Measurements from ENCODE around the gene MSTN. TPM values are rescaled to one million over a fixed set of nuclear protein-coding genes. Genes with fewer than 3 reads are reported as not detected.

MSTN gene
- total RNA-seq, result 1 to 10 TPM; 1.3 to 1.8 TPM
- long read RNA-seq, donor 1, result 0 reads
- long read RNA-seq, donor 2, result 0 reads

DNA sequence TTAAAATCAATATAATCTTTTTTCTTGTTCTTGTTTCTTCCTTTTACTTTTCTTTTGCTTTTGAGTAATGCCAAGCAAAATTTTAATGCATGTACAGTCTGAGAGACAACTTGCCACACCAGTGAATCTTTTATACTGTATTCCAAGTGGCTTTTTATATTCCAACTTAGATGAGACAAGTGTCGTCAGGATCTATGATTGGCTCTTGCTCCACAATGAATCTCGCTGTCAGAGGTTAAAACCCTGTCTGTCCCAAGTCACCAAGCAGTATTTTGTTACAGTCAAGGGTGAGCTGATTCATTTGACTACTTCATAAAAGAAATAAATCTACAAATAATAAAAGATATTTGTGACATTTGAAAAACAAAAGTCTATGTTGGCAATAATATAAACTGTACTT lies at the start of gene MSTN:
Gene MSTN (minus strand): TSS at position 129 of the 400 bp plus-strand sequence. CDS start 133 bp downstream, outside the sequence.
- no peak for DNase-seq (ENCODE audit: low spot score)
- intact Hi-C loops (cut with DNase I), result no loop called here

GRCh38 chr2:190111166-190111565 lies 48.6 kb upstream of the MSTN start:
- DNase-seq (ENCODE audit: low spot score), result no peak
- intact Hi-C loops (cut with DNase I), result no loop called here

DNA sequence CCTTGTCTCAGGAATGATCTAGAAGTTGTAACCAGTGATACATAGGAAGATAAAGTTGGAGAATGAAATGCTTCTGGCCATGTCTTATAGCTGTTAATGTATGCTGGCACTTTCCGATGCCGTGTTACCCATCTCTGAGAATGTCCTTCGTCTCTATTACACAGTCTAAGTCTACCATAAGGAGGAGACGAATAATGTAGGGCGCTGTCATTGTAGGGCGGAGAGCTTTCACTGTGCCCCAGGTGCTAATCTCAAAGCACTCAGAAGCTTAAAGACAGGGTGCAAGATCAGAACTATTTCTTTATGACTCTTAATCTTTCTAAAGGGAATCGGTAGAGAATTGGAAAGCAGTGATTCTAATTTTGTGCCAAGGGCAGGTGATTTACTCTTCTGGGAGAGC lies 48.2 kb upstream of the MSTN start:
- no peak for DNase-seq (ENCODE audit: low spot score)
- intact Hi-C loops (cut with DNase I), result no loop called here

GRCh38 chr2:190110131-190110530 lies 47.6 kb upstream of the MSTN start:
- DNase-seq (ENCODE audit: low spot score), result no peak
- intact Hi-C loops (cut with DNase I), result no loop called here

DNA sequence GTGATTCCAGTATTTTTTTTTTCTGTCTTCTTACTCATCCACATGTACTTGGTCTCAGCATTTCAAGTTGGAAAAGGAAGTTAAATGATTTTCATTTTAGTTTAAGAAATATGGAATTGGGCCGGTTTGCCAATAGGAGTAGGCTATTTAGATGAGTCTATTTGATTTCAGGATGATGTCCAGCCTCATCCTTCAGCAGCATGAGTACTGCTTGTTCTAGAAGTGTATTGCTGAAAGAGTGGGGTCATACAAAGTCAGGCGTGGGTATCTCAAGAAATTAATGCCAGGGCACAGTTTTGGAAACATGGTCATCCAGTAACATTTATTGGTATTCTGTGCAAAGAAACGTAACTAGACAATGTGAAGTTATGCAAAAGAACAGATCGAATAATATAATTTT lies 44.9 kb upstream of the MSTN start:
- intact Hi-C loops (cut with DNase I), result no loop called here
- DNase-seq (ENCODE audit: low spot score), result no peak

GRCh38 chr2:190106783-190107182 lies 44.3 kb upstream of the MSTN start:
- intact Hi-C loops (cut with DNase I), result no loop called here
- DNase-seq (ENCODE audit: low spot score), result no peak

DNA sequence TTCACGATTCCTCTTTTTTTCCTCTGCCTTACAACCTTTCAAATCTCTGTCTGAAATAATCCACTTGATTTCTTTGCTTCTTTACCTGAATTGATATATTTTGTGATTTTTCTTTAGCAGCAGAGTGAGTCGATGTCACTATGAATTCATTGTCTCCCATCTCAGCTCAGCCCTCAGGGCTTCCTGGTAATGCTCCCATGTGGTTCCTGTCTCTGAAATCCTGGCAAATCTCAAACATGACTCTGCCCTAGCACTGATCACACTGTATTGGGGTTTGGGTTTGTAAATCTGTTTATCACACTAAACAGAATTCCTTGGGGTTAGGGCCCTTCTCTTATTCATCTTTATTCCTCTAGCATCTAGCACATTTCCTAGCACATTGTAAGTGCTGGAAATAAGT lies 43.0 kb upstream of the MSTN start:
- intact Hi-C loops (cut with DNase I), result no loop called here

GRCh38 chr2:190103144-190103543 lies 40.6 kb upstream of the MSTN start:
- no peak for DNase-seq (ENCODE audit: low spot score)
- intact Hi-C loops (cut with DNase I), result no loop called here

More for the DNA sequence above, 43.0 kb upstream of the MSTN start:
- DNase-seq (ENCODE audit: low spot score), result no peak

DNA sequence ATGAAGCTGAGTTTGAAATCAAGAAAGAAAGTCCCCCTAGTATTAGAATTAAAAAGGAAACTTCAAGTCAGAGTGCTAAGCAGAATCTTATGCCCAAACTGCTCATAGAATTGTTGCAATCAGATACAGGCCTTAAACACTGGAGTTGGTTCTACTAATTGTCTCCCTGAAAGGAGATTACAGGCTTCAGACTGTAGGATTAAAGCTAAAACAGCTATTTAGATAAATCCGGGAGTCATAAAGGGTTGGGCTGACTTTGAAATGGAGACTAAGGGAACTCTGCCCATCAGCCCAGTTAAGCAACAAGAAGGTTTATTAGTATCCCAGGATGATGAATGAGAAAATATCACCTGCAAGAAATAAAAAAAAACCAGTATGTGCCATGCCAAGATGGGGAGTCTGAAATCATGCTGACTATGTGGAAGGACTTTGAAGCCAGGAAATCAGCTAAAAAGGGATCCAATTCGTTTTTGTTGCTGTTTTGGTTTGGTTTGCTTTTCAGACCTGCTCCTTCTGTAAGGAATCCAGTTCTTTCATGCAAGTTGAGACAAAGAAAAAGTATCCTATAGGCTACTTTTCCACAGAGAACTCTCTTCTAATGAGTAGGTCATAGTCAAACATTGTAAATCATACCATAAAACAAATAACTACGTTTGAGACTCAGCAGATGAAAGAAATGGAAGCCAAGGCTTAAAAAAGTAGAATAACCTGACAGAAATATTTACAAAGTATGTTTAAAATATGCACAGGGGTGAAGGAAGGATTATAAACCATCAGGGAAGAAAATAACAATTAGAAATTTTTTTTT lies 37.6 kb upstream of the MSTN start:
- DNase-seq (ENCODE audit: low spot score), result no peak
- intact Hi-C loops (cut with DNase I), result no loop called here

GRCh38 chr2:190098851-190099250 lies 36.3 kb upstream of the MSTN start:
- no peak for DNase-seq (ENCODE audit: low spot score)
- intact Hi-C loops (cut with DNase I), result no loop called here

DNA sequence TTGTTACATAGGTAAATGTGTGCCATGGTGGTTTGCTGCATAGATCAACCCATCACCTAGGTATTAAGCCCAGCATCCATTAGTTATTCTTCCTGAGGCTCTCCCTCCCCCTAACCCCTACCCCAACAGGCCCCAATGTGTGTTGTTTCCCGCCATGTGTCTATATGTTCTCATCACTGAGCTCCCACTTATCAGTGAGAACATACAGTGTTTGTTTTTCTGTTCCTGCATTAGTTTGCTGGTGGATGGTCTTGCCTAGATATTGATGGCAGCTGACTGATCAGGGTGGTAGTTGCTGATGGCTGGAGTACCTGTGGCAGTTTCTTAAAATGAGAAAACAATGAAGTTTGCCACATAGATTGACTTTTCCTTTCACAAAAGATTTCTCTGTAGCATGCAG lies 34.6 kb upstream of the MSTN start:
- no peak for DNase-seq (ENCODE audit: low spot score)
- intact Hi-C loops (cut with DNase I), result no loop called here

DNA sequence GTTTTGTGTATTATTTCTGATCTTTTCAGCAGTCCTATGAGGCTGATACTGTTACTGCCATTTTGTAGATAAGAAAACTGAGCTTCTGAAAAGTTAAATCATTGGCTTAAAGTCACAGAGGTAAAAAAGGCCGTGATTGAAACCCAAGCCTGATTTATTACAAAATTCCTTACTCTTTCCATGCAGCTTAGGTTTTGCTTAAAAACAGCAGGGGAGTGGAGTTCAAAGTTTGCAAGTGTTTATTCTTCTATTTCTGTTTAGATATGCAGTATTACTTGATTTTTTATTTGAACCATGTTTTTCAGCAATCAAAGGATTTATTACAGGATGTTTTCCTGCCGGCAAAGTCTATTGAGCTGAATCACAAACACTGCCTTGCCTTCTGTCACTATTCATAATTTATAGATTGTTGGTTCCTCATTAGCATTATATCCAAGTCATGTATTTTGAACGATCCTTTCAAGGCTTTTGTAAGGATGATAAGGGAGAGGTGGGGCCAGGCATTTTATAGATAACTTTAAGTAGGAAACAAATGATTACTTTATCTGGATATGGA lies 31.9 kb upstream of the MSTN start:
- intact Hi-C loops (cut with DNase I), result loop anchor here in 1 of 2 donors (5.0 kb wide), 1 partner anchor 1603 kb away; no protein-coding TSS in a partner anchor
- DNase-seq (ENCODE audit: low spot score), result no peak

DNA sequence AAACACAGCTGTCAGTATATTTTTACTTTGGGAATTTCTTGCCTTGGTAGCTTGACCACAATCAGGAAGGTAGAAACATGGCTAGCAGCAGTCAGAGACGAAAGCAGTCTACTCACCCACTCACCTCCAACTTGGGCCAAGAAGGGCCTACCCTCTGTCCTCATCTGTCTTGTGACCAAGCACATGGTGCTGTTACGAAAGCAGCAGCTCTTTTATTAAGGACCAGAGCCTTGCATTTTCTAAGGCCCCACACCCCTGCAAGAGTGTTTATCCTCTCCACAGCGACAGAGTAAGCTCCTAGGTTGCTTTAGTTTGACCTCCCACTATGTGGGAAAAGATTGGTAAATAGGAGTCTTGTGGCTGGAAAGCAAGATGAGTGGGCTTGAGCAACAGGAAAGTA lies 31.3 kb upstream of the MSTN start:
- no peak for DNase-seq (ENCODE audit: low spot score)
- intact Hi-C loops (cut with DNase I), result loop anchor here in 1 of 2 donors (5.0 kb wide), 1 partner anchor 1604 kb away; no protein-coding TSS in a partner anchor

- no peak for DNase-seq (ENCODE audit: low spot score)
- intact Hi-C loops (cut with DNase I), result loop anchor here in 1 of 2 donors (5.0 kb wide), 1 partner anchor 1607 kb away; no protein-coding TSS in a partner anchor
Observed at GRCh38 chr2:190090148-190090547, 27.6 kb upstream of the MSTN start.

DNA sequence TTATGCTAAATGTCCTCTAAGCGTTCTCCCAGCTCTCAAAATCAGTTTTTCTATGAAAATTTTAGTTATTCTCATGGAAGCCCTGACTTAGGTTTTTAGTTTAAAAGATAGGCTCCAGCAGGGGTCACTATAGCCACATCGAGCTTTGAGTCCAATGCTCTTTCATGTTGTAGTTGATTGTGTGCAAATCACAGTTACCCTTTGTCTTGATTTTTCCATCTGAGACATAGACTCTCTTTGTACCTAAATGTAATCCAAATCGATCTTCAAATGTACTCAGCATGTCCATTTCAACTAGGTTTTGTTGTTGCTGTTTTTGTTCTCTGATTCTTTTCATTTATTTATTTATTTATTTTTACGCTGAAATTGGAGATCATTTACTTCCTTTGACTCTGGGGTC lies 26.4 kb upstream of the MSTN start:
- intact Hi-C loops (cut with DNase I), result no loop called here
- DNase-seq (ENCODE audit: low spot score), result no peak

GRCh38 chr2:190084704-190085103 lies 22.2 kb upstream of the MSTN start:
- intact Hi-C loops (cut with DNase I), result no loop called here
- DNase-seq (ENCODE audit: low spot score), result no peak

DNA sequence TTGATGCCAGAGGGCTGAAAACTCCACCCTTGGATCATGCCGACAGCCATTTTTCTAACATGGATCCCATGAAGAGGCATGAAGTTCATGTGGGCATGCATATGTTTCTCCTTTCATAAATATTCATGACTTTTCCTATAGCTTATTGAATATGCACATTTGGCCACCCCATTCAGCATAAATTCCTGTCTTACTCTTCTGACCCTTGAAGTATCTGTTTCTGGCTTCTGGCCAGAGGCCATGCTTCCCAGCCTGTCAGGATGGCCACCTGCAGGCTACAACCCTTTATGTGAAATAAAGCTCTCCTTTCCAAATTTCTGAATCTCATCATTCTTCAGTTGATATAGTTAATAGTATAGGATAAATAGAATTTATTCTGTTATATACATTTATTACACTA lies 19.6 kb upstream of the MSTN start:
- no peak for DNase-seq (ENCODE audit: low spot score)
- intact Hi-C loops (cut with DNase I), result no loop called here

- intact Hi-C loops (cut with DNase I), result no loop called here
- DNase-seq (ENCODE audit: low spot score), result no peak
Observed at GRCh38 chr2:190080527-190081049, 18.1 kb upstream of the MSTN start.

- no peak for DNase-seq (ENCODE audit: low spot score)
- intact Hi-C loops (cut with DNase I), result no loop called here
Observed at GRCh38 chr2:190079160-190079559, 16.6 kb upstream of the MSTN start.

DNA sequence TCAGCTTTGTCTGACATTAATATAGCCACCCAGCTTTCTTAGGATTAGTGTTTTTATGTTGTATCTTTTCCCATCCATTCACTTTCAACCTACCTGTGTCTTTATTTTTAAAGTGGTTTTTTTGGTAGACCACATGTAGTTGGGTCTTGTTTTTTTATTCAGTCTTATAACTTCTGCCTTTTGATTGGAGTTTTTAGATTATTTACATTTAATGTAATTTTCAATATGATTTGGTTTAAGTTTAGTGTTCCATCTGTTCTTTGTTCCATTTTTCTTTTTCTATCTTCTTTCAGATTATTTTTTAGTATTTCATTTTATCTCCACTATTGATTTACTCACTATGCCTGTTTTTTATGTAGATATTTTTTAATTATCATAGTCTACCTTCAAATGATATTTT lies 13.1 kb upstream of the MSTN start:
- no peak for DNase-seq (ENCODE audit: low spot score)
- intact Hi-C loops (cut with DNase I), result no loop called here
